Upper lobe of left lung (tissue), 6 donors: ENCODE measurements around the gene PRKG1. TPM values are rescaled to one million over a fixed set of nuclear protein-coding genes. Genes with fewer than 3 reads are reported as not detected.

ENCODE experiments used
- ATAC-seq, 2 donors: fragments of 200-7000 bp; cut with Tn5 transposase; one replicate each; pipeline ENCODE4 v1.9.1; 2022; ENCODE audit warnings: mild to moderate bottlenecking in 2 of 2, moderate library complexity in 2 of 2; ENCODE audit not compliant: low FRiP score in 2 of 2
- DNase-seq, 2 donors: peaks; one replicate each; pipeline ENCODE4 v3.0.0-alpha.2; 2019 to 2020
- H3K27ac ChIP-seq, 4 donors: fragments of 200-600 bp; sonication (generic); one replicate each; pipeline ENCODE4 v1.5.1; 2016 to 2019
- H3K27me3 ChIP-seq, 4 donors: fragments of 200-600 bp; sonication (generic); one replicate each; pipeline ENCODE4 v1.5.1; 2017 to 2019
- H3K36me3 ChIP-seq, 4 donors: fragments of 200-600 bp; sonication (generic); one replicate each; pipeline ENCODE4 v1.5.1; 2016 to 2019
- H3K4me1 ChIP-seq, 4 donors: fragments of 200-600 bp; sonication (generic); one replicate each; pipeline ENCODE4 v1.5.1; 2018 to 2019
- H3K4me3 ChIP-seq, 4 donors: fragments of 200-600 bp; sonication (generic); one replicate each; pipeline ENCODE4 v1.5.1; 2017 to 2019; ENCODE audit warnings: mild to moderate bottlenecking in 2 of 4, moderate library complexity in 1 of 4
- H3K9me3 ChIP-seq, 4 donors: fragments of 200-600 bp; sonication (generic); one replicate each; pipeline ENCODE4 v1.5.1; 2018 to 2019
- CTCF ChIP-seq, 6 experiments: fragments of 450-650 bp in 4 of 6; fragments of 200-600 bp in 2 of 6; sonication (generic) in 2 of 6; IDR thresholded peaks; one replicate each; pipeline ENCODE4 v1.5.1; 2016 to 2019; ENCODE audit warnings: antibody characterized with exemption in 6 of 6
- EP300 ChIP-seq, 4 donors: sonication (generic); formaldehyde crosslinking; IDR thresholded peaks; one replicate each; pipeline ENCODE4 v1.5.1; 2017; ENCODE audit warnings: antibody characterized with exemption in 4 of 4, control low read depth in 2 of 4
- POLR2A ChIP-seq, 4 donors: fragments of 450-650 bp; IDR thresholded peaks; one replicate each; pipeline ENCODE4 v1.5.1; 2016 to 2017; ENCODE audit warnings: antibody characterized with exemption in 4 of 4, mild to moderate bottlenecking in 2 of 4
- POLR2AphosphoS5 ChIP-seq, 2 donors: sonication (generic); formaldehyde crosslinking; IDR thresholded peaks; one replicate each; pipeline ENCODE4 v1.5.1; 2017; ENCODE audit warnings: antibody characterized with exemption in 2 of 2
- WGBS, 2 donors: methylation state at CpG; one replicate each; pipeline ENCODE4 v1.1.5; 2017 to 2018; 5-methylcytosine and 5-hydroxymethylcytosine counted together
- total RNA-seq, 6 donors: library from RNA; depleted of rRNA in 4 of 6; stranded (reverse); fragments of >200 nt in 4 of 6; gene quantifications; one replicate each; pipeline versions ENCODE4 v1.1.0 to v1.2.1, GENCODE V29; 2016 to 2021
- donor health status: DM: no; HTN: no; CAD: no; lungs with moderate emphysema.
- donor health status: DM: no; HTN: yes; CAD: no; lungs with severe emphysema.

Gene PRKG1
- total RNA-seq, 6 donors from 2014 or later = 12.9 to 43.0 (median 25.0) TPM

DNA sequence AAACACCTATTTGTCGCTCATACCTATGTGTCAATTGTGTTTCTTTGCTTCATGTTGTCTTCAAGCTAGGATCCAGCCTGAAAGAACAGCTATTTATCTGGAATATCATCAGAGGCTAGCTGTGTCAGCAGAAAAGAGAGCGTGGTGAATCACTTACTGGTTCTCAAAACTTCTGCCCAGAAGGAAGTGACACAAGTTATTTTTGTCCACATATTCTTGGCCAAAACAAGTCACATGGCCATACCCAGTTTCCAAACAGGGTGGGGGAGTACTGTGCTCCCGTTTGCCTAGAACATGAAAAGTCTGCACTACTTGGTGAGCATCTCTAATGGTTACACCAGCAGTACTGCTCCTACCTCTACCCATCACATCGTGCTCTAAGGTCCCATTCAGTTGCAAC lies 786.0 kb downstream of the PRKG1 start:
- Histone ChIP-seq H3K36me3 (no peaks in the 10 kb centered on the region), H3K4me3 (no peak overlapping the region), H3K4me1 (peaks cover 0 to 7% (median 2%) of the 10 kb centered on the region in 4 donors), H3K27me3 (no peaks in the 10 kb centered on the region), H3K9me3 (no peaks in the 10 kb centered on the region), H3K27ac (peak overlapping the region in 1 of 4 donors; percentile 34)
- DNase-seq (no peak), ATAC-seq (peak; percentile 55 to 69)
- peak in 1 of 2 donors; percentile 19 for TF ChIP-seq POLR2AphosphoS5 (IDR thresholded peaks at IDR 0.05)
- TF ChIP-seq EP300 (IDR thresholded peaks at IDR 0.05) = no peak
- WGBS, 2 donors = 45 to 60% methylated on average over 4 of the region's 4 CpGs

- no peak for ATAC-seq
These were observed 786.8 kb downstream of the PRKG1 start for GRCh38 chr10:51861051-51861450.

DNA sequence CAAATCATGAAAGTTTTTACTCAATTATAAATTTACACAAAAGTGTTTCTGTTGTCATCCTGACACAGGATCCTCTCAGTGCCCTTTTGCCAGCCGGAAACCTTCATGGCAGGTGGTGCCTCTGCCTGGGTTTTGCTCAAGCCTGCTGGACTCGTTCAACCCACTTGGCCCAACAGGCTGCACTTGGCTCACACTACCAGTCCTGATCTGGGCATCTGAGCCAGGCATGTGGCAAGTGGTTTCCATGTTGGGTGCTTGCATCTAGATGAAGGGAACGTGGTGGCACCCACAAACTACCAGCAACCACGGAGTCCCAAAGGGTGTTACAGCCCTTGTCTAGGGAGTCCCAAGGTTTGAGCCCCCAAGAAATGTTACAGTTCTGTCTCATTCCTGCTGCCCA lies 787.4 kb downstream of the PRKG1 start:
- TF ChIP-seq POLR2A (IDR thresholded peaks at IDR 0.05) = no peak
- TF ChIP-seq EP300 (IDR thresholded peaks at IDR 0.05) = no peak
- no peak for TF ChIP-seq POLR2AphosphoS5 (IDR thresholded peaks at IDR 0.05)
- no peak for TF ChIP-seq CTCF (IDR thresholded peaks at IDR 0.05)
- 81 to 90% methylated on average over 2 to 4 of the region's 4 CpGs for WGBS, 2 donors
- Histone ChIP-seq H3K27me3 (no peaks in the 10 kb centered on the region), H3K36me3 (no peaks in the 10 kb centered on the region), H3K27ac (no peak overlapping the region), H3K9me3 (no peaks in the 10 kb centered on the region), H3K4me3 (no peak overlapping the region), H3K4me1 (peaks cover 0 to 7% (median 2%) of the 10 kb centered on the region in 4 donors)
- DNase-seq (no peak), ATAC-seq (no peak)

More at GRCh38 chr10:51861051-51861450, 786.8 kb downstream of the PRKG1 start:
- no peak for DNase-seq
- no peak overlapping the region for H3K4me3 ChIP-seq
- H3K27me3 ChIP-seq = no peaks in the 10 kb centered on the region
- no peaks in the 10 kb centered on the region for H3K36me3 ChIP-seq
- peaks cover 0 to 7% (median 2%) of the 10 kb centered on the region in 4 donors for H3K4me1 ChIP-seq
- no peaks in the 10 kb centered on the region for H3K9me3 ChIP-seq
- TF ChIP-seq EP300 (IDR thresholded peaks at IDR 0.05) (no peak), POLR2AphosphoS5 (IDR thresholded peaks at IDR 0.05) (no peak), CTCF (IDR thresholded peaks at IDR 0.05) (no peak), POLR2A (IDR thresholded peaks at IDR 0.05) (no peak)
- peak overlapping the region in 1 of 4 donors; percentile 34 for H3K27ac ChIP-seq
- 74 to 86% methylated on average over 1 of the region's 1 CpG for WGBS, 2 donors

DNA sequence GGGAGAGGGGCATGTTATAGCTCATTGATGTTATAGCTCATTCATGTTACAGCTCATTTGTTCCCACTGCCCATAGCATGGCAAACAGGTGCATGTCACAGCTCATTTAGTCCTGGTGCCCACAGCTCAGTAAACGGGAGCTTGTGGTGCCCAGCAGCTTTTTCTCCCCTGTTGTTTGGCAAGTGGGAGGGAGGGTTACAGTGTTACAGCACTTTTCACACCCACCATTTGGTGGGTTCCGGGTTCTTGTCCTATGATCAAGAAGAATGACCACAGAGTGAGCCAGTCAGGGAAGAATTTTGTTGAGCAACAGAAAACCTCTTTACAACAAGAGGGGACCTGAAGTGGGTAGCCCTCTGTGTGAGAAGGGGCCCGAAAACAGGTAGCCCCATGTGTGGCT lies 787.9 kb downstream of the PRKG1 start:
- Histone ChIP-seq H3K9me3 (no peaks in the 10 kb centered on the region), H3K27me3 (no peaks in the 10 kb centered on the region), H3K4me1 (peaks cover 0 to 7% (median 2%) of the 10 kb centered on the region in 4 donors), H3K36me3 (no peaks in the 10 kb centered on the region), H3K27ac (no peak overlapping the region), H3K4me3 (no peak overlapping the region)
- no peak for TF ChIP-seq POLR2AphosphoS5 (IDR thresholded peaks at IDR 0.05)
- TF ChIP-seq EP300 (IDR thresholded peaks at IDR 0.05) = no peak
- no peak for TF ChIP-seq CTCF (IDR thresholded peaks at IDR 0.05)
- no peak for TF ChIP-seq POLR2A (IDR thresholded peaks at IDR 0.05)
- DNase-seq (no peak), ATAC-seq (no peak)
- WGBS, 2 donors = 93 to 97% methylated on average over 3 of the region's 3 CpGs

DNA sequence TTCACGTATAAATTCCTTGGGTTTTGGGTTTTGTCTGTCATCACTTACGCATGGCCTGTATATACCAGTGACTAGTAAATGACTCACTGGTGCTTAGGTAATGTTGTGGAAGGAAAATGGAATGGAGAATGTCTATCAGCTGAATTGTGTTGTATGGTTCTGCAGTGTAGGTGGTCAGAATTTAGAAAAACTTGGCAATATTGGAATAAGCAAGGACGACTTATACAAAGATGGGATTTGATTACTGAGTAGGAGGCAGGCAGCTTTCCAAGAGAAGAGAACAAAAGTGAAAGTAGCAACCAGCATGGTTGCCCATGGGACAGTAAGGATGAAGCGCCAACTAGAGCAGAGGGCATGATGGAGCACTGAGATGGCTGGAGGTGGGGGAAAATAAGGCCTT lies 793.7 kb downstream of the PRKG1 start:
- Histone ChIP-seq H3K4me1 (no peaks in the 10 kb centered on the region), H3K27ac (no peak overlapping the region), H3K27me3 (no peaks in the 10 kb centered on the region), H3K4me3 (no peak overlapping the region), H3K9me3 (no peaks in the 10 kb centered on the region), H3K36me3 (no peaks in the 10 kb centered on the region)
- TF ChIP-seq EP300 (IDR thresholded peaks at IDR 0.05) (no peak), POLR2A (IDR thresholded peaks at IDR 0.05) (no peak), POLR2AphosphoS5 (IDR thresholded peaks at IDR 0.05) (no peak), CTCF (IDR thresholded peaks at IDR 0.05) (no peak)
- ATAC-seq (no peak), DNase-seq (no peak)
- 82 to 84% methylated on average over 4 of the region's 4 CpGs for WGBS, 2 donors
